Panc1 (cell line): ENCODE measurements around the gene GRM6. TPM values are rescaled to one million over a fixed set of nuclear protein-coding genes. Genes with fewer than 3 reads are reported as not detected.

ENCODE experiments used
- ATAC-seq: fragments of 200-7000 bp; cut with Tn5 transposase; 2 replicates; pipeline ENCODE4 v1.9.1; 2020; ENCODE audit warnings: mild to moderate bottlenecking, moderate library complexity
- Bru-seq: library from RNA; stranded (reverse); fragments of 400-500 nt; gene quantifications from one replicate; lab custom pipeline; 2021; lab: Mats Ljungman, UMichigan
- BruChase-seq, 2 experiments: library from RNA; stranded (reverse); fragments of 400-500 nt; gene quantifications; one replicate each; lab custom pipeline; 2021; lab: Mats Ljungman, UMichigan
- BruUV-seq: library from RNA; stranded (reverse); fragments of 400-500 nt; replicated peaks from 2 replicates; lab custom pipeline; 2021; lab: Mats Ljungman, UMichigan
- CTCF ChIA-PET: fragments of 300-600 bp; sonication (Branson Sonifier 250); formaldehyde crosslinking; loops from one replicate; lab custom pipeline; 2022; ENCODE audit warnings: antibody characterized with exemption; lab: Charles Lee
- POLR2A ChIA-PET: fragments of 300-600 bp; sonication (Branson Sonifier 250); formaldehyde crosslinking; loops from one replicate; lab custom pipeline; 2022; ENCODE audit warnings: antibody characterized with exemption; lab: Charles Lee
- DNase-seq: peaks from one replicate; pipeline ENCODE4 v3.0.0-alpha.2; 2010; ENCODE audit warnings: low read depth, low spot score
- H3K27ac ChIP-seq: 2 replicates; pipeline ENCODE4 v1.5.1; 2011; ENCODE audit warnings: mild to moderate bottlenecking, low read length, inconsistent platforms
- H3K27me3 ChIP-seq: fragments of 200-500 bp; sonication (Bioruptor generic); 2 replicates; pipeline ENCODE4 v1.6.0; 2014; ENCODE audit warnings: low read length, inconsistent platforms; ENCODE audit not compliant: control insufficient read depth, insufficient read depth
- H3K36me3 ChIP-seq: fragments of 200-500 bp; sonication (Bioruptor generic); 2 replicates; pipeline ENCODE4 v1.5.1; 2014; ENCODE audit warnings: inconsistent platforms, mild to moderate bottlenecking, low read length, moderate library complexity; ENCODE audit not compliant: control insufficient read depth, insufficient read depth
- H3K4me1 ChIP-seq: 2 replicates; pipeline ENCODE4 v1.5.1; 2011; ENCODE audit warnings: inconsistent platforms, mild to moderate bottlenecking, low read length, moderate library complexity; ENCODE audit not compliant: control insufficient read depth, insufficient read depth
- H3K4me3 ChIP-seq, 2 experiments: 2 replicates each; pipeline ENCODE4 v1.5.1; 2011 to 2012; ENCODE audit warnings: low read depth in 2 of 2, low read length in 2 of 2, mild to moderate bottlenecking in 2 of 2, inconsistent platforms in 1 of 2, moderate library complexity in 1 of 2
- H3K9me3 ChIP-seq: fragments of 200-500 bp; sonication (Bioruptor generic); 2 replicates; pipeline ENCODE4 v1.5.1; 2014; ENCODE audit warnings: low read depth, mild to moderate bottlenecking, inconsistent platforms, low read length, moderate library complexity; ENCODE audit not compliant: control insufficient read depth, insufficient read depth
- CTCF ChIP-seq: fragments of 450-650 bp; IDR thresholded peaks from 2 replicates; pipeline ENCODE4 v1.5.1; 2017; ENCODE audit warnings: mild to moderate bottlenecking
- POLR2AphosphoS5 ChIP-seq: IDR thresholded peaks from 2 replicates; pipeline ENCODE4 v1.6.1; 2012; ENCODE audit warnings: mild to moderate bottlenecking, low read depth, low read length, moderate library complexity
- REST ChIP-seq, 2 experiments: IDR thresholded peaks; 2 replicates each; pipeline ENCODE4 v1.6.1; 2011 to 2012; ENCODE audit warnings: low read depth in 2 of 2, control low read depth in 1 of 2, low read length in 1 of 2, mild to moderate bottlenecking in 1 of 2, moderate library complexity in 1 of 2; ENCODE audit not compliant: insufficient read depth in 1 of 2
- SIN3A ChIP-seq: IDR thresholded peaks from 2 replicates; pipeline ENCODE4 v1.6.1; 2012; ENCODE audit warnings: low read depth, mild to moderate bottlenecking, low read length, moderate library complexity, borderline replicate concordance; ENCODE audit not compliant: insufficient read depth
- TCF7L2 ChIP-seq: IDR thresholded peaks from 2 replicates; pipeline ENCODE4 v1.6.1; 2011; ENCODE audit warnings: mild to moderate bottlenecking, low read depth, low read length, inconsistent platforms
- in situ Hi-C: cut with HindIII; loops from 2 replicates; pipeline ENCODE4 v1.10.0; 2016; ENCODE audit warnings: low sequenced_read_pairs, low pct_unique_long_range_greater_than_20kb
- intact Hi-C: fragments of 100-400 bp; cut with micrococcal nuclease; formaldehyde crosslinking; loops from one replicate; pipeline ENCODE4 v1.10.0; 2022; ENCODE audit not compliant: unreplicated experiment
- long read RNA-seq: library from polyadenylated mRNA; unstranded; transcript quantifications from one replicate; pipeline ENCODE4 v2.0.0, GENCODE V29; 2021; ENCODE audit not compliant: unreplicated experiment
- polyA plus RNA-seq: library from polyadenylated mRNA; unstranded; fragments of >200 nt; gene quantifications from one replicate; pipeline ENCODE4 v1.2.1, GENCODE V29; 2012; ENCODE audit warnings: missing spikeins; ENCODE audit not compliant: insufficient read length
- total RNA-seq: library from RNA; stranded (reverse); gene quantifications from one replicate; pipeline ENCODE4 v1.2.1, GENCODE V29; 2021; ENCODE audit not compliant: unreplicated experiment

The GRM6 gene
- total RNA-seq, result not detected
- not detected for polyA plus RNA-seq
- Bru-seq, nascent RNA, result not detected
- BruChase-seq, experiment 1, labeled RNA remaining after a 2-hour chase, result not detected
- not detected for BruChase-seq, experiment 2, labeled RNA remaining after a 6-hour chase
- long read RNA-seq, result 0 reads

GRCh38 chr5:178994580-178995340, at the start of gene GRM6:
GRM6 (minus strand) TSS chr5:178995320; CDS start chr5:178994944, 376 bp downstream.
- TF ChIP-seq CTCF, result no peak
- no peak for TF ChIP-seq POLR2AphosphoS5
- TF ChIP-seq TCF7L2, result no peak
- no peak for TF ChIP-seq SIN3A
- TF ChIP-seq REST (IDR thresholded peaks at IDR 0.05; ENCODE audit: insufficient read depth in 1 of 2, low read depth in 2 of 2, low read length in 1 of 2), result no peak
- no peaks in the 10 kb centered on the region for H3K9me3 ChIP-seq
- intact Hi-C loops (no loop called here), in situ Hi-C loops (no loop called here)
- H3K4me3 ChIP-seq, result no peak within 1 kb of the TSS
- H3K36me3 ChIP-seq, result no peaks in the 10 kb centered on the region
- ATAC-seq (no peak), DNase-seq (no peak)
- H3K27ac ChIP-seq, result no peak within 1 kb of the TSS
- ChIA-PET POLR2A (no interaction called here), CTCF (no interaction called here)
- no TSS peak for BruUV-seq
- no peaks in the 10 kb centered on the region for H3K27me3 ChIP-seq
- H3K4me1 ChIP-seq, result no peaks in the 10 kb centered on the region

- Histone ChIP-seq H3K27ac (no peak overlapping the region), H3K4me3 (no peak overlapping the region), H3K36me3 (no peaks in the 10 kb centered on the region), H3K27me3 (no peaks in the 10 kb centered on the region), H3K9me3 (peaks cover 3% of the 10 kb centered on the region; the same call in 1 of the 2 replicates), H3K4me1 (no peaks in the 10 kb centered on the region)
- ChIA-PET CTCF (no interaction called here), POLR2A (no interaction called here)
- TF ChIP-seq REST (IDR thresholded peaks at IDR 0.05; ENCODE audit: insufficient read depth in 1 of 2, low read depth in 2 of 2, low read length in 1 of 2) (no peak), CTCF (no peak), SIN3A (no peak), POLR2AphosphoS5 (no peak), TCF7L2 (no peak)
- BruUV-seq, result no TSS peak
- no peak for ATAC-seq
- in situ Hi-C loops, result no loop called here
- intact Hi-C loops, result no loop called here
- no peak for DNase-seq
Measured at GRCh38 chr5:179044765-179045164, 49.6 kb upstream of the GRM6 start.
